NT2/D1 (cell line): ENCODE measurements around the gene LYRM4.

Source experiments
- DNase-seq: peaks from one replicate; pipeline ENCODE4 v3.0.0-alpha.2; 2011; ENCODE audit warnings: low read depth, low spot score
- H3K27me3 ChIP-seq: 2 replicates; pipeline ENCODE4 v1.6.0; 2011; ENCODE audit warnings: mild to moderate bottlenecking; ENCODE audit not compliant: insufficient read length, insufficient read depth
- H3K36me3 ChIP-seq: 2 replicates; pipeline ENCODE4 v1.6.1; 2011; ENCODE audit warnings: mild to moderate bottlenecking, low read length, mixed read lengths; ENCODE audit not compliant: insufficient read depth, insufficient read length
- H3K4me1 ChIP-seq: 2 replicates; pipeline ENCODE4 v1.5.1; 2011; ENCODE audit not compliant: insufficient read depth, insufficient read length
- H3K4me3 ChIP-seq: 2 replicates; pipeline ENCODE4 v1.5.1; 2011; ENCODE audit warnings: low read depth; ENCODE audit not compliant: insufficient read length
- H3K9ac ChIP-seq: 2 replicates; pipeline ENCODE4 v1.6.0; 2011; ENCODE audit warnings: low read depth; ENCODE audit not compliant: insufficient read length
- H3K9me3 ChIP-seq: 2 replicates; pipeline ENCODE4 v1.5.1; 2011; ENCODE audit warnings: mild to moderate bottlenecking, low read length; ENCODE audit not compliant: insufficient read depth
- SUZ12 ChIP-seq: IDR thresholded peaks from 2 replicates; pipeline ENCODE4 v1.6.1; 2011; ENCODE audit not compliant: insufficient read length, insufficient read depth; ENCODE audit errors: extremely low read depth
- YY1 ChIP-seq: IDR thresholded peaks from 2 replicates; pipeline ENCODE4 v1.6.1; 2011; ENCODE audit not compliant: insufficient read length, insufficient read depth
- ZNF274 ChIP-seq: IDR thresholded peaks from 2 replicates; pipeline ENCODE4 v1.6.1; 2011; ENCODE audit warnings: mild to moderate bottlenecking, low read depth, low read length

LYRM4 gene

GRCh38 chr6:5192135-5192794 is 68.5 kb downstream of the LYRM4 start:
- Histone ChIP-seq H3K9me3 (no peaks in the 10 kb centered on the region; the same call in 1 of the 2 replicates), H3K4me3 (no peak overlapping the region), H3K36me3 (peaks cover 7% of the 10 kb centered on the region), H3K4me1 (no peaks in the 10 kb centered on the region), H3K27me3 (no peaks in the 10 kb centered on the region), H3K9ac (no peak overlapping the region)
- TF ChIP-seq YY1 (no peak), ZNF274 (no peak), SUZ12 (no peak)
- no peak for DNase-seq

- H3K4me1 ChIP-seq, result no peaks in the 10 kb centered on the region
- no peak for DNase-seq
- H3K27me3 ChIP-seq, result no peaks in the 10 kb centered on the region
- TF ChIP-seq YY1 (no peak), ZNF274 (no peak), SUZ12 (no peak)
- no peak overlapping the region for H3K4me3 ChIP-seq
- H3K9me3 ChIP-seq, result no peaks in the 10 kb centered on the region; the same call in 1 of the 2 replicates
- no peak overlapping the region for H3K9ac ChIP-seq
- H3K36me3 ChIP-seq, result peaks cover 7% of the 10 kb centered on the region
Observed at GRCh38 chr6:5191722-5192121, 69.0 kb downstream of the LYRM4 start.

- Histone ChIP-seq H3K4me3 (no peak overlapping the region), H3K27me3 (no peaks in the 10 kb centered on the region), H3K9ac (no peak overlapping the region), H3K9me3 (no peaks in the 10 kb centered on the region), H3K4me1 (no peaks in the 10 kb centered on the region), H3K36me3 (peaks cover 4% of the 10 kb centered on the region)
- no peak for DNase-seq
- TF ChIP-seq SUZ12, result no peak
- no peak for TF ChIP-seq ZNF274
- no peak for TF ChIP-seq YY1
Observed at GRCh38 chr6:5191222-5191621, 69.5 kb downstream of the LYRM4 start.

- Histone ChIP-seq H3K4me1 (no peaks in the 10 kb centered on the region), H3K9ac (no peak overlapping the region), H3K4me3 (no peak overlapping the region), H3K36me3 (no peaks in the 10 kb centered on the region), H3K9me3 (no peaks in the 10 kb centered on the region), H3K27me3 (no peaks in the 10 kb centered on the region)
- no peak for TF ChIP-seq YY1
- TF ChIP-seq ZNF274, result no peak
- TF ChIP-seq SUZ12, result no peak
- DNase-seq, result no peak
Observed at GRCh38 chr6:5190507-5190906, 70.2 kb downstream of the LYRM4 start.

- DNase-seq, result no peak
Observed at GRCh38 chr6:5188646-5189045, 72.1 kb downstream of the LYRM4 start.

GRCh38 chr6:5184878-5185277 is 75.9 kb downstream of the LYRM4 start:
- no peak overlapping the region for H3K4me3 ChIP-seq
- H3K9ac ChIP-seq, result no peak overlapping the region
- no peak for DNase-seq
- TF ChIP-seq YY1 (no peak), ZNF274 (no peak), SUZ12 (no peak)
- H3K36me3 ChIP-seq, result no peaks in the 10 kb centered on the region
- no peaks in the 10 kb centered on the region for H3K4me1 ChIP-seq
- H3K27me3 ChIP-seq, result no peaks in the 10 kb centered on the region
- H3K9me3 ChIP-seq, result no peaks in the 10 kb centered on the region

More at GRCh38 chr6:5188646-5189045, 72.1 kb downstream of the LYRM4 start:
- H3K9me3 ChIP-seq, result no peaks in the 10 kb centered on the region
- no peaks in the 10 kb centered on the region for H3K4me1 ChIP-seq
- no peaks in the 10 kb centered on the region for H3K36me3 ChIP-seq
- TF ChIP-seq ZNF274 (no peak), SUZ12 (no peak), YY1 (no peak)
- no peaks in the 10 kb centered on the region for H3K27me3 ChIP-seq
- H3K9ac ChIP-seq, result no peak overlapping the region
- H3K4me3 ChIP-seq, result no peak overlapping the region

- TF ChIP-seq SUZ12 (no peak), YY1 (no peak), ZNF274 (no peak)
- H3K36me3 ChIP-seq, result no peaks in the 10 kb centered on the region
- no peaks in the 10 kb centered on the region for H3K27me3 ChIP-seq
- no peaks in the 10 kb centered on the region for H3K4me1 ChIP-seq
- no peaks in the 10 kb centered on the region for H3K9me3 ChIP-seq
- H3K4me3 ChIP-seq, result no peak overlapping the region
- DNase-seq, result no peak
- no peak overlapping the region for H3K9ac ChIP-seq
Observed at GRCh38 chr6:5184218-5184617, 76.5 kb downstream of the LYRM4 start.

- TF ChIP-seq SUZ12 (no peak), YY1 (no peak), ZNF274 (no peak)
- Histone ChIP-seq H3K4me3 (no peak overlapping the region), H3K36me3 (no peaks in the 10 kb centered on the region), H3K9ac (no peak overlapping the region), H3K4me1 (no peaks in the 10 kb centered on the region), H3K9me3 (no peaks in the 10 kb centered on the region), H3K27me3 (no peaks in the 10 kb centered on the region)
- no peak for DNase-seq
Observed at GRCh38 chr6:5181510-5182317, 79.0 kb downstream of the LYRM4 start.
